GM18870 (cell line): ENCODE data around the gene HNRNPR.
"Not testable (repeated sequence)": the region's sequence is repeated elsewhere in the genome, so short reads cannot be mapped to it uniquely, and the experiment has no call there.

ENCODE experiments used
- ATAC-seq: cut with Tn5 transposase; IDR thresholded peaks from one replicate; pipeline ENCODE4 v1.9.1; 2021; ENCODE audit warnings: moderate library complexity; ENCODE audit not compliant: unreplicated experiment

HNRNPR gene

GRCh38 chr1:23257371-23257770, 86.7 kb downstream of the HNRNPR start:
- ATAC-seq, result not testable (repeated sequence)
